PC-3 (cell line): ENCODE data around the gene KCTD17. TPM values are rescaled to one million over a fixed set of nuclear protein-coding genes. Genes with fewer than 3 reads are reported as not detected.

Experiments
- ATAC-seq: fragments of 200-7000 bp; cut with Tn5 transposase; 2 replicates; pipeline ENCODE4 v1.9.1; 2020; ENCODE audit warnings: mild to moderate bottlenecking, moderate library complexity
- BruUV-seq: library from RNA; stranded (reverse); fragments of 400-500 nt; replicated peaks from 2 replicates; lab custom pipeline; 2021; lab: Mats Ljungman, UMichigan
- CTCF ChIA-PET: fragments of 300-600 bp; sonication (Branson Sonifier 250); formaldehyde crosslinking; loops from one replicate; lab custom pipeline; 2022; ENCODE audit warnings: antibody characterized with exemption; lab: Charles Lee
- POLR2A ChIA-PET: fragments of 300-600 bp; sonication (Branson Sonifier 250); formaldehyde crosslinking; loops from one replicate; lab custom pipeline; 2022; ENCODE audit warnings: antibody characterized with exemption; ENCODE audit not compliant: unreplicated experiment; lab: Charles Lee
- DNase-seq: peaks from one replicate; pipeline ENCODE4 v3.0.0-alpha.2; 2015
- H2AFZ ChIP-seq: fragments of 300-600 bp; sonication (generic); 2 replicates; pipeline ENCODE4 v1.6.0; 2016; ENCODE audit warnings: antibody characterized with exemption, low read length
- H3F3A ChIP-seq: fragments of 300-600 bp; sonication (generic); one replicate; pipeline ENCODE4 v1.6.0; 2017; ENCODE audit warnings: antibody characterized with exemption, low read length, control low read depth, mild to moderate bottlenecking; ENCODE audit not compliant: unreplicated experiment
- H3K27ac ChIP-seq: fragments of 300-600 bp; sonication (generic); 2 replicates; pipeline ENCODE4 v1.5.1; 2016; ENCODE audit warnings: mild to moderate bottlenecking, low read length
- H3K27me3 ChIP-seq: fragments of 300-600 bp; sonication (generic); 2 replicates; pipeline ENCODE4 v1.6.1; 2016; ENCODE audit warnings: low read length, mixed read lengths
- H3K36me3 ChIP-seq: fragments of 300-600 bp; sonication (generic); 2 replicates; pipeline ENCODE4 v1.6.1; 2016; ENCODE audit warnings: low read depth, mixed run types, low read length, mixed read lengths
- H3K4me1 ChIP-seq: fragments of 300-600 bp; sonication (generic); 2 replicates; pipeline ENCODE4 v1.5.1; 2016; ENCODE audit warnings: low read length; ENCODE audit not compliant: insufficient read depth
- H3K4me2 ChIP-seq: fragments of 300-600 bp; sonication (generic); 2 replicates; pipeline ENCODE4 v1.6.0; 2016; ENCODE audit warnings: low read length
- H3K4me3 ChIP-seq: fragments of 300-600 bp; sonication (generic); 2 replicates; pipeline ENCODE4 v1.5.1; 2016; ENCODE audit warnings: mild to moderate bottlenecking, low read length, mixed read lengths
- H3K79me2 ChIP-seq: fragments of 300-600 bp; sonication (generic); 2 replicates; pipeline ENCODE4 v1.6.1; 2017; ENCODE audit warnings: low read length, mixed read lengths
- H3K9ac ChIP-seq: fragments of 300-600 bp; sonication (generic); 2 replicates; pipeline ENCODE4 v1.6.0; 2016; ENCODE audit warnings: mild to moderate bottlenecking, low read length
- H3K9me2 ChIP-seq: fragments of 300-600 bp; sonication (generic); replicated peaks from 2 replicates; pipeline ENCODE4 v1.6.1; 2016; ENCODE audit warnings: mixed run types, low read length, mixed read lengths
- H3K9me3 ChIP-seq: fragments of 300-600 bp; sonication (generic); 2 replicates; pipeline ENCODE4 v1.6.1; 2016; ENCODE audit warnings: low read length, mixed read lengths
- H4K20me1 ChIP-seq: fragments of 300-600 bp; sonication (generic); 2 replicates; pipeline ENCODE4 v1.6.1; 2016; ENCODE audit warnings: low read length, mixed read lengths
- EZH2 ChIP-seq: fragments of 300-600 bp; sonication (generic); IDR thresholded peaks from one replicate; pipeline ENCODE4 v1.6.1; 2017; ENCODE audit warnings: antibody characterized with exemption, mild to moderate bottlenecking, low read length; ENCODE audit not compliant: unreplicated experiment
- EZH2phosphoT487 ChIP-seq: fragments of 300-600 bp; sonication (generic); IDR thresholded peaks from 2 replicates; pipeline ENCODE4 v1.6.1; 2018; ENCODE audit warnings: mild to moderate bottlenecking, antibody characterized with exemption, low read length, borderline replicate concordance
- intact Hi-C: fragments of 100-400 bp; cut with micrococcal nuclease; formaldehyde crosslinking; loops from 2 replicates; pipeline ENCODE4 v1.9.0; 2023
- total RNA-seq: library from RNA; depleted of rRNA; stranded (reverse); fragments of >200 nt; gene quantifications from 2 replicates; pipeline ENCODE4 v1.2.3, GENCODE V29; 2014
- TF ChIP-seq, protein P1 (sequence below): fragments of 300-600 bp; sonication (generic); conservative IDR thresholded peaks from 2 replicates; pipeline ENCODE4 v1.5.1; 2017; ENCODE audit warnings: antibody characterized with exemption, low read depth, mild to moderate bottlenecking, low read length

Gene KCTD17
- total RNA-seq, 1 experiment from 2014 or later: 25.9 TPM

DNA sequence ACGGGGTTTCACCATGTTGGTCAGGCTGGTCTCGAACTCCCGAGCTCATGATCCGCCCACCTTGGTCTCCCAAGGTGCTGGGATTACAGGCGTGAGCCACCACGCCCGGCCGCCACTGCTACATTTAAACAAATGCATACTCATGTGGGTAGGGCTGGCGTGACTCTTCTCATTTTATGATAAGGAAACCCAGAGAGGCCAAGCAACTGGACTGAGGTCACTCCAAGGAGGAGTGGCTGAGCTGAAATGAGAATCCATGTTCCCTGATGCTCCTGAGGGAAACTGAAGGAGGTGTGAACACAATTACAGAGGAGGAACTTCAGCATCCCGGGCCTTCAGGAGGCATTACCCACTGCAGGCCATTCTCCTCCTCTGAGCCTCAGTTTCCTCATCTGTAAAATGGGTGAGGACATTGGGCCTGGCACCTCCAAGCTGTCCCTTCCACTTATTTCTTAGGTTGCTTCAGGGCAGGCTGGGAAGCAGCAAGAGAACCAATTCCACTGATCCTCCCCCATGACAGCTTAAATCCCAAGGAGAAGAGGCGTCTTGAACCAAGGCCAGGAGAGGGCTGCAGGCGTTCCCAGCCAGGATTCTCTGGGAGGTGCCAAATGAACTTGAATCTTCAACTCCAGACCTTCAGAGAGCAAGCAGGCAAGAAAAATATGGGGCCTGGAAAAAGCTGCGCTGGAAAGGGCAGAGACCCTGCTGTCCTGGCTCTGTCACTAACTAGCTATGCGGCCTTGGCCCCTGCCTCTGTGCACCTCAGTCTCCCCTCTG, 35.2 kb upstream of the KCTD17 start:
- POLR2A ChIA-PET: no interaction called here
- H3K4me2 ChIP-seq: no peak overlapping the region

DNA sequence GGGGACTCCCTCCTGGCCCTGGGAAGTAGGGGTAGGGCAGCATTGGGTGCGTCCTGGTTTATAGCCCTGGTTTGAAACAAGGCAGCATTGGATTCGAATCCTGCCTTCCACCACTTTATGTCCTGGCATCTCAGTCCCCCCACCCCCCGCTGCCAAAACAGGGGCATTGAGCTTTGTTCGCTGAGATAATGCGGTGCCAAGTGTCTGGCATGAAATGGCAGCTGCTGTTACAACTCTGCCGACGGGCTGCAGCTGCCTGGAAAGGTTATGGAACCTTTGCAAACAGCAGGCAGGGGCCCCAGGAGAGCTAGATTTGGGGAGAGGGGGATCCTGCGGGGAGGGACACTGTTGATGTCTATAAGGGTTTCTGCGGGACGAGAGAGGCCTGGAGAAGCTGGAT, 34.2 kb upstream of the KCTD17 start:
- Histone ChIP-seq H3K9me3 (no peaks in the 10 kb centered on the region), H4K20me1 (no peaks in the 10 kb centered on the region), H3K4me2 (no peak overlapping the region), H3K9me2 (no peaks in the 10 kb centered on the region), H3K79me2 (peaks cover 28% of the 10 kb centered on the region), H3K4me3 (no peak overlapping the region), H3K36me3 (no peaks in the 10 kb centered on the region), H3F3A (no peaks in the 10 kb centered on the region), H3K4me1 (peaks cover 9% of the 10 kb centered on the region; the same call in 1 of the 2 replicates), H2AFZ (no peak overlapping the region), H3K27ac (no peak overlapping the region), H3K27me3 (no peaks in the 10 kb centered on the region), H3K9ac (no peak overlapping the region)
- no peak for DNase-seq
- intact Hi-C loops: no loop called here
- POLR2A ChIA-PET: no interaction called here
- BruUV-seq: no TSS peak
- no peak for ATAC-seq
- CTCF ChIA-PET: no interaction called here
- TF ChIP-seq EZH2 (no peak), EZH2phosphoT487 (no peak)
- TF ChIP-seq, protein P1, sequence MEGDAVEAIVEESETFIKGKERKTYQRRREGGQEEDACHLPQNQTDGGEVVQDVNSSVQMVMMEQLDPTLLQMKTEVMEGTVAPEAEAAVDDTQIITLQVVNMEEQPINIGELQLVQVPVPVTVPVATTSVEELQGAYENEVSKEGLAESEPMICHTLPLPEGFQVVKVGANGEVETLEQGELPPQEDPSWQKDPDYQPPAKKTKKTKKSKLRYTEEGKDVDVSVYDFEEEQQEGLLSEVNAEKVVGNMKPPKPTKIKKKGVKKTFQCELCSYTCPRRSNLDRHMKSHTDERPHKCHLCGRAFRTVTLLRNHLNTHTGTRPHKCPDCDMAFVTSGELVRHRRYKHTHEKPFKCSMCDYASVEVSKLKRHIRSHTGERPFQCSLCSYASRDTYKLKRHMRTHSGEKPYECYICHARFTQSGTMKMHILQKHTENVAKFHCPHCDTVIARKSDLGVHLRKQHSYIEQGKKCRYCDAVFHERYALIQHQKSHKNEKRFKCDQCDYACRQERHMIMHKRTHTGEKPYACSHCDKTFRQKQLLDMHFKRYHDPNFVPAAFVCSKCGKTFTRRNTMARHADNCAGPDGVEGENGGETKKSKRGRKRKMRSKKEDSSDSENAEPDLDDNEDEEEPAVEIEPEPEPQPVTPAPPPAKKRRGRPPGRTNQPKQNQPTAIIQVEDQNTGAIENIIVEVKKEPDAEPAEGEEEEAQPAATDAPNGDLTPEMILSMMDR: no peak

More for the DNA sequence above, 35.2 kb upstream of the KCTD17 start:
- Histone ChIP-seq H3K27me3 (no peaks in the 10 kb centered on the region), H3F3A (no peaks in the 10 kb centered on the region), H4K20me1 (no peaks in the 10 kb centered on the region), H3K4me3 (no peak overlapping the region), H3K36me3 (no peaks in the 10 kb centered on the region), H2AFZ (no peak overlapping the region), H3K9me3 (no peaks in the 10 kb centered on the region), H3K9me2 (no peaks in the 10 kb centered on the region), H3K27ac (no peak overlapping the region), H3K9ac (no peak overlapping the region), H3K79me2 (peaks cover 28% of the 10 kb centered on the region), H3K4me1 (peaks cover 11% of the 10 kb centered on the region; the same call in 1 of the 2 replicates)
- BruUV-seq: no TSS peak
- intact Hi-C loops: no loop called here
- no peak for ATAC-seq
- CTCF ChIA-PET: no interaction called here
- TF ChIP-seq EZH2 (no peak), EZH2phosphoT487 (no peak)
- TF ChIP-seq, protein P1: no peak
- no peak for DNase-seq
